Tibial nerve (tissue), 4 donors: ENCODE results near the gene FAM219A.

ENCODE experiments used
- CTCF ChIP-seq, 5 experiments: fragments of 200-600 bp in 3 of 5; fragments of 450-650 bp in 2 of 5; sonication (generic) in 3 of 5; IDR thresholded peaks; one replicate each; pipeline ENCODE4 v1.5.1; 2016 to 2019; ENCODE audit warnings: antibody characterized with exemption in 5 of 5, mild to moderate bottlenecking in 3 of 5, moderate library complexity in 2 of 5
- EP300 ChIP-seq, 2 donors: sonication (generic); formaldehyde crosslinking; IDR thresholded peaks; one replicate each; pipeline ENCODE4 v1.6.1; 2017; ENCODE audit warnings: antibody characterized with exemption in 2 of 2, mild to moderate bottlenecking in 1 of 2
- POLR2A ChIP-seq, 2 donors: fragments of 450-650 bp; IDR thresholded peaks; one replicate each; pipeline ENCODE4 v1.6.1; 2017; ENCODE audit warnings: antibody characterized with exemption in 2 of 2, mild to moderate bottlenecking in 2 of 2, moderate library complexity in 2 of 2

GRCh38 chr9:34464571-34464970 is 6.2 kb upstream of the FAM219A start:
- TF ChIP-seq CTCF (IDR thresholded peaks at IDR 0.05): no peak
- TF ChIP-seq POLR2A (IDR thresholded peaks at IDR 0.05): no peak
- TF ChIP-seq EP300 (IDR thresholded peaks at IDR 0.05): no peak
